Left ventricle myocardium superior (tissue), 1 donor: Measurements from ENCODE around the gene NLRC3. TPM values are rescaled to one million over a fixed set of nuclear protein-coding genes. Genes with fewer than 3 reads are reported as not detected.

Experiments
- ATAC-seq: fragments of 200-7000 bp; cut with Tn5 transposase; one replicate; pipeline ENCODE4 v1.9.1; 2020; ENCODE audit warnings: mild to moderate bottlenecking, moderate library complexity
- DNase-seq: peaks from one replicate; pipeline ENCODE4 v3.0.0-alpha.2; 2020
- intact Hi-C: fragments of 100-400 bp; cut with micrococcal nuclease; formaldehyde crosslinking; loops from one replicate; pipeline ENCODE4 v1.11.0; 2022
- total RNA-seq: library from RNA; stranded (reverse); fragmentation: NEBNext Ultra II Directional; extraction: Animal tissue kit (Norgen Biotek cat#: 25700); gene quantifications from one replicate; pipeline ENCODE4 v1.2.1, GENCODE V29; 2021
- donor health status: DM: no; HTN: yes; CAD: no; lungs with severe emphysema.

The NLRC3 gene
- total RNA-seq, 1 donor from 2014 or later = 1.1 TPM

- intact Hi-C loops = no loop called here
- ATAC-seq (peak; percentile 38), DNase-seq (no peak)
Measured at GRCh38 chr16:3601614-3602319, 24.6 kb upstream of the NLRC3 start.

- intact Hi-C loops = no loop called here
- ATAC-seq (no peak), DNase-seq (no peak)
Measured at GRCh38 chr16:3599922-3600321, 22.7 kb upstream of the NLRC3 start.

GRCh38 chr16:3599121-3599520 lies 21.9 kb upstream of the NLRC3 start:
- intact Hi-C loops = no loop called here
- ATAC-seq (no peak), DNase-seq (no peak)

GRCh38 chr16:3598236-3598635 lies 21.0 kb upstream of the NLRC3 start:
- ATAC-seq = no peak
- no peak for DNase-seq
- intact Hi-C loops = no loop called here

- intact Hi-C loops = no loop called here
- ATAC-seq (no peak), DNase-seq (no peak)
Measured at GRCh38 chr16:3597676-3598075, 20.5 kb upstream of the NLRC3 start.

GRCh38 chr16:3597226-3597625 lies 20.0 kb upstream of the NLRC3 start:
- ATAC-seq (no peak), DNase-seq (no peak)
- intact Hi-C loops = no loop called here

GRCh38 chr16:3596101-3596861 lies 19.1 kb upstream of the NLRC3 start:
- no peak for ATAC-seq
- intact Hi-C loops = no loop called here
- no peak for DNase-seq

GRCh38 chr16:3595521-3596021 lies 18.4 kb upstream of the NLRC3 start:
- intact Hi-C loops = no loop called here

GRCh38 chr16:3595110-3595486 lies 17.9 kb upstream of the NLRC3 start:
- no peak for DNase-seq
- intact Hi-C loops = no loop called here
- no peak for ATAC-seq

More at GRCh38 chr16:3595521-3596021, 18.4 kb upstream of the NLRC3 start:
- DNase-seq = no peak
- no peak for ATAC-seq

GRCh38 chr16:3594316-3595109 lies 17.3 kb upstream of the NLRC3 start:
- DNase-seq = no peak
- intact Hi-C loops = no loop called here
- ATAC-seq = no peak

- peak; percentile 55 for DNase-seq
- ATAC-seq = peak; percentile 70
- intact Hi-C loops = no loop called here
Measured at GRCh38 chr16:3592559-3592958, 15.4 kb upstream of the NLRC3 start.

GRCh38 chr16:3591991-3592390 lies 14.8 kb upstream of the NLRC3 start:
- intact Hi-C loops = no loop called here
- DNase-seq = no peak
- ATAC-seq = no peak

- peak; percentile 79 for ATAC-seq
- intact Hi-C loops = no loop called here
- DNase-seq = no peak
Measured at GRCh38 chr16:3591436-3591803, 14.2 kb upstream of the NLRC3 start.

- peak; percentile 4 for ATAC-seq
- intact Hi-C loops = no loop called here
- DNase-seq = no peak
Measured at GRCh38 chr16:3590736-3591435, 13.7 kb upstream of the NLRC3 start.

- ATAC-seq (no peak), DNase-seq (no peak)
- intact Hi-C loops = no loop called here
Measured at GRCh38 chr16:3589991-3590701, 12.9 kb upstream of the NLRC3 start.

- intact Hi-C loops = no loop called here
- DNase-seq = peak; percentile 51
Measured at GRCh38 chr16:3589441-3589921, 12.3 kb upstream of the NLRC3 start.

GRCh38 chr16:3589001-3589400 lies 11.8 kb upstream of the NLRC3 start:
- intact Hi-C loops = no loop called here
- DNase-seq = no peak
- ATAC-seq = no peak

More at GRCh38 chr16:3589441-3589921, 12.3 kb upstream of the NLRC3 start:
- ATAC-seq = peak; percentile 15

GRCh38 chr16:3587547-3588110 lies 10.4 kb upstream of the NLRC3 start:
- no peak for DNase-seq
- intact Hi-C loops = no loop called here
- no peak for ATAC-seq
